Measurements from ENCODE around the gene RSAD2. TPM values are rescaled to one million over a fixed set of nuclear protein-coding genes. Genes with fewer than 3 reads are reported as not detected.

The RSAD2 gene
- total and polyA plus RNA-seq, 7 donors = 0.95 to 3.1 (median 2.3) TPM

DNA sequence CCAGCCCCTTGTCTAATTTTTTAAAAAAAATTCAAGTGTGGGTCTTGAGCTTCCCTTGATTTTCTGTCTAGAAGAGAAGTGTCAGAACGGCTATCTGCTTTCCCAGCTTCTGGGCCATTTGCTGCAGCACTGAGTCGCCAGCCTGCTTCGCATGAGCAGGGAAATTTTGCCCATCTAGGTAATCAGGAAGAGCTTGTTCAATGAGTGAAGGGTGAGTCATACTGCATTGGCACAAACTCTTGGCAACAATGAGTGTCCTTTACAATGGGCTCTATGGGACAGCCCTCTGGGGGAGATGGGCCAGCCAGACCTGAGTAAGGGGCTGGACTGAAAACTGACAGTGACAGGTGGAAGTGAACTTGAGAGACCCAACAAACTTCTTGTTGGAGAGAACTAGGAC, 37.3 kb downstream of the RSAD2 start:
- WGBS, 3 donors = 67 to 83% (median 69%) methylated on average over 3 of the region's 3 CpGs
- intact Hi-C loops (cut with DNase I) = loop anchor here (5.0 kb wide), 3 partner anchors 97 to 117 kb away; no protein-coding TSS in a partner anchor
- ATAC-seq (no peak), DNase-seq (no peak)
- Histone ChIP-seq H3K9me3 (no peaks in the 10 kb centered on the region), H3K27me3 (ENCODE audit: insufficient read depth in 3 of 3, low read length in 2 of 3) (no peaks in the 10 kb centered on the region), H3K36me3 (ENCODE audit: insufficient read depth in 1 of 2, low read depth in 1 of 2) (no peaks in the 10 kb centered on the region), H3K4me3 (no peak overlapping the region), H3K27ac (no peak overlapping the region), H3K4me1 (peaks cover 20% of the 10 kb centered on the region)
- TF ChIP-seq, protein P1, sequence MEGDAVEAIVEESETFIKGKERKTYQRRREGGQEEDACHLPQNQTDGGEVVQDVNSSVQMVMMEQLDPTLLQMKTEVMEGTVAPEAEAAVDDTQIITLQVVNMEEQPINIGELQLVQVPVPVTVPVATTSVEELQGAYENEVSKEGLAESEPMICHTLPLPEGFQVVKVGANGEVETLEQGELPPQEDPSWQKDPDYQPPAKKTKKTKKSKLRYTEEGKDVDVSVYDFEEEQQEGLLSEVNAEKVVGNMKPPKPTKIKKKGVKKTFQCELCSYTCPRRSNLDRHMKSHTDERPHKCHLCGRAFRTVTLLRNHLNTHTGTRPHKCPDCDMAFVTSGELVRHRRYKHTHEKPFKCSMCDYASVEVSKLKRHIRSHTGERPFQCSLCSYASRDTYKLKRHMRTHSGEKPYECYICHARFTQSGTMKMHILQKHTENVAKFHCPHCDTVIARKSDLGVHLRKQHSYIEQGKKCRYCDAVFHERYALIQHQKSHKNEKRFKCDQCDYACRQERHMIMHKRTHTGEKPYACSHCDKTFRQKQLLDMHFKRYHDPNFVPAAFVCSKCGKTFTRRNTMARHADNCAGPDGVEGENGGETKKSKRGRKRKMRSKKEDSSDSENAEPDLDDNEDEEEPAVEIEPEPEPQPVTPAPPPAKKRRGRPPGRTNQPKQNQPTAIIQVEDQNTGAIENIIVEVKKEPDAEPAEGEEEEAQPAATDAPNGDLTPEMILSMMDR (IDR thresholded peaks at IDR 0.05) = no peak

GRCh38 chr2:6915399-6915798, 37.8 kb downstream of the RSAD2 start:
- Histone ChIP-seq H3K4me1 (peaks cover 20% of the 10 kb centered on the region), H3K27ac (no peak overlapping the region), H3K4me3 (no peak overlapping the region), H3K27me3 (ENCODE audit: insufficient read depth in 3 of 3, low read length in 2 of 3) (no peaks in the 10 kb centered on the region), H3K36me3 (ENCODE audit: insufficient read depth in 1 of 2, low read depth in 1 of 2) (no peaks in the 10 kb centered on the region), H3K9me3 (no peaks in the 10 kb centered on the region)
- DNase-seq (no peak), ATAC-seq (no peak)
- TF ChIP-seq, protein P1 (IDR thresholded peaks at IDR 0.05) = no peak
- intact Hi-C loops (cut with DNase I) = loop anchor here (5.0 kb wide), 2 partner anchors 97 to 117 kb away; no protein-coding TSS in a partner anchor
- 95 to 98% (median 95%) methylated on average over 2 of the region's 2 CpGs for WGBS, 3 donors

DNA sequence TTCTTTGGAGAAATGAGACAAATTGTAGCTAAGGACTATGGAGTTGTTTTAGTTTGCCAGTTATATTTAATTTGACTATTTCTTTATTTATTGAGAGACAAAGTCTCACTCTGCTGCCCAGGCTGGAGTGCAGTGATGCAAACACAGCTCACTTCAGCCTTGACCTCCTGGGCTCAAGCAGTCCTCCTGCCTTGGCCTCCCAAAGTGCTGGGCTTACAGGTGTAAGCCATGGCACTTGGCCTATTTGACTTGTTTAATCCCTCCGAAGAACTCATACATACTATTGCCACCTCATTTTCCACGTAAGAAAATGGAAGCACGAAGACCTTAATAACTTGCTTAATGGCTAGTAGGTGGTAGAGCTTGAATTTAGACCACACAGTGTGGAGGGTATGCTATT, 38.6 kb downstream of the RSAD2 start:
- intact Hi-C loops (cut with DNase I) = loop anchor here (1.0 to 5.0 kb wide), 3 partner anchors 39 to 116 kb away; no protein-coding TSS in a partner anchor
- ATAC-seq = no peak
- Histone ChIP-seq H3K27ac (no peak overlapping the region), H3K9me3 (no peaks in the 10 kb centered on the region), H3K4me1 (peaks cover 23% of the 10 kb centered on the region), H3K4me3 (no peak overlapping the region), H3K36me3 (ENCODE audit: insufficient read depth in 1 of 2, low read depth in 1 of 2) (no peaks in the 10 kb centered on the region), H3K27me3 (ENCODE audit: insufficient read depth in 3 of 3, low read length in 2 of 3) (no peaks in the 10 kb centered on the region)
- DNase-seq = no peak
- 92 to 97% (median 95%) methylated on average over 3 of the region's 3 CpGs for WGBS, 3 donors
- TF ChIP-seq, protein P1 (IDR thresholded peaks at IDR 0.05) = no peak

GRCh38 chr2:6916736-6917070, 39.1 kb downstream of the RSAD2 start:
- no peaks in the 10 kb centered on the region for H3K27me3 ChIP-seq (ENCODE audit: insufficient read depth in 3 of 3, low read length in 2 of 3)
- peak overlapping the region; percentile 49 for H3K4me3 ChIP-seq
- intact Hi-C loops (cut with DNase I) = loop anchor here (1.0 to 5.0 kb wide), 3 partner anchors 39 to 116 kb away; no protein-coding TSS in a partner anchor
- H3K36me3 ChIP-seq (ENCODE audit: insufficient read depth in 1 of 2, low read depth in 1 of 2) = no peaks in the 10 kb centered on the region
- ATAC-seq (no peak), DNase-seq (no peak)
- TF ChIP-seq, protein P1 (IDR thresholded peaks at IDR 0.05) = no peak
- peaks cover 25% of the 10 kb centered on the region for H3K4me1 ChIP-seq
- H3K9me3 ChIP-seq = no peaks in the 10 kb centered on the region
- WGBS, 3 donors = 50 to 55% (median 52%) methylated on average over 8 of the region's 8 CpGs
- peak overlapping the region; percentile 30 for H3K27ac ChIP-seq

Data from psoas muscle (tissue), 8 donors.